SK-N-SH treated with all-trans-retinoic acid at 6 μM for 48 hours (cell line): ENCODE measurements around the gene KIFC1.

ENCODE experiments used
- ARNTL ChIP-seq: fragments of 450-650 bp; formaldehyde crosslinking; IDR thresholded peaks from 2 replicates; pipeline ENCODE4 v1.5.0; 2020; ENCODE audit warnings: low read depth, mild to moderate bottlenecking, moderate library complexity, borderline replicate concordance
- CSDC2 ChIP-seq: fragments of 250-450 bp; sonication (Bioruptor Pico); IDR thresholded peaks from 2 replicates; pipeline ENCODE4 v1.5.0; 2020; ENCODE audit warnings: mild to moderate bottlenecking, moderate library complexity
- ESRRG ChIP-seq: fragments of 250-450 bp; sonication (Bioruptor Pico); IDR thresholded peaks from 2 replicates; pipeline ENCODE4 v1.6.1; 2021; ENCODE audit warnings: mild to moderate bottlenecking
- ISL1 ChIP-seq: fragments of 250-450 bp; sonication (Bioruptor Pico); IDR thresholded peaks from 2 replicates; pipeline ENCODE4 v2.1.2; 2022; ENCODE audit warnings: mild to moderate bottlenecking, moderate library complexity
- TCF4 ChIP-seq: fragments of 250-450 bp; sonication (Bioruptor Pico); IDR thresholded peaks from 2 replicates; pipeline ENCODE4 v1.8.0; 2021; ENCODE audit warnings: mild to moderate bottlenecking, moderate library complexity, borderline replicate concordance
- TSHZ2 ChIP-seq: fragments of 250-450 bp; sonication (Bioruptor Pico); IDR thresholded peaks from 2 replicates; pipeline ENCODE4 v1.5.0; 2020; ENCODE audit warnings: mild to moderate bottlenecking, moderate library complexity
- ZC3H10 ChIP-seq: fragments of 250-450 bp; sonication (Bioruptor Pico); IDR thresholded peaks from 2 replicates; pipeline ENCODE4 v1.5.1; 2021; ENCODE audit warnings: mild to moderate bottlenecking, moderate library complexity
- ZFP3 ChIP-seq: fragments of 250-450 bp; sonication (Bioruptor Pico); IDR thresholded peaks from 2 replicates; pipeline ENCODE4 v1.5.0; 2020; ENCODE audit warnings: mild to moderate bottlenecking, moderate library complexity
- ZFP30 ChIP-seq: fragments of 450-650 bp; formaldehyde crosslinking; IDR thresholded peaks from 2 replicates; pipeline ENCODE4 v1.5.0; 2022; ENCODE audit warnings: mild to moderate bottlenecking, moderate library complexity
- ZNF8 ChIP-seq: fragments of 450-650 bp; formaldehyde crosslinking; IDR thresholded peaks from 2 replicates; pipeline ENCODE4 v1.5.0; 2020; ENCODE audit warnings: mild to moderate bottlenecking, moderate library complexity
- TF ChIP-seq, protein P1 (sequence below): fragments of 250-450 bp; sonication (Bioruptor Pico); IDR thresholded peaks from 2 replicates; pipeline ENCODE4 v1.5.1; 2021; ENCODE audit warnings: mild to moderate bottlenecking, moderate library complexity
- TF ChIP-seq, protein P2 (sequence below): fragments of 250-450 bp; sonication (Bioruptor Pico); IDR thresholded peaks from 2 replicates; pipeline ENCODE4 v1.8.0; 2021; ENCODE audit warnings: low read depth, mild to moderate bottlenecking, moderate library complexity, borderline replicate concordance
- TF ChIP-seq, protein P3 (sequence below): fragments of 250-450 bp; sonication (Bioruptor Pico); IDR thresholded peaks from 2 replicates; pipeline ENCODE4 v1.8.0; 2020; ENCODE audit warnings: mild to moderate bottlenecking, moderate library complexity, borderline replicate concordance

DNA sequence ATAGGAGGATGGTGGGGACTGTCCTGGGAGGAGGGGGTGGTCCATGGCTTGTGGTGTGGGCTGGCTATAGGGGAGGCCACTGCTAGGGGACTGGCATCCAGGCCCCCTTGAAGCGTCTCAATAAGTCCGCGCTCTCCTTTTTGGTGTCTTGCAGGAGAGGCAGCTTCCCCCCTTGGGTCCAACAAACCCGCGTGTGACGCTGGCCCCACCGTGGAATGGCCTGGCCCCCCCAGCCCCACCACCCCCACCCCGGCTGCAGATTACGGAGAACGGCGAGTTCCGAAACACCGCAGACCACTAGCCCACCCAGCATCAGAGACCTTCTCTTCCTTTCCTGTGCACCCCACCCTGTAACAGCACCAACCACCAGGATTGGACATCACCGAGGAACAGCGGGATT is 60.0 kb downstream of the KIFC1 start:
- TF ChIP-seq ARNTL (CRISPR knock-in tag): no peak
- no peak for TF ChIP-seq CSDC2 (CRISPR knock-in tag)
- TF ChIP-seq, protein P1, sequence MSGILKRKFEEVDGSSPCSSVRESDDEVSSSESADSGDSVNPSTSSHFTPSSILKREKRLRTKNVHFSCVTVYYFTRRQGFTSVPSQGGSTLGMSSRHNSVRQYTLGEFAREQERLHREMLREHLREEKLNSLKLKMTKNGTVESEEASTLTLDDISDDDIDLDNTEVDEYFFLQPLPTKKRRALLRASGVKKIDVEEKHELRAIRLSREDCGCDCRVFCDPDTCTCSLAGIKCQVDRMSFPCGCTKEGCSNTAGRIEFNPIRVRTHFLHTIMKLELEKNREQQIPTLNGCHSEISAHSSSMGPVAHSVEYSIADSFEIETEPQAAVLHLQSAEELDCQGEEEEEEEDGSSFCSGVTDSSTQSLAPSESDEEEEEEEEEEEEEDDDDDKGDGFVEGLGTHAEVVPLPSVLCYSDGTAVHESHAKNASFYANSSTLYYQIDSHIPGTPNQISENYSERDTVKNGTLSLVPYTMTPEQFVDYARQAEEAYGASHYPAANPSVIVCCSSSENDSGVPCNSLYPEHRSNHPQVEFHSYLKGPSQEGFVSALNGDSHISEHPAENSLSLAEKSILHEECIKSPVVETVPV (CRISPR knock-in tag): no peak
- TF ChIP-seq TCF4: no peak
- no peak for TF ChIP-seq ESRRG (CRISPR knock-in tag)
- TF ChIP-seq ZC3H10 (CRISPR knock-in tag): no peak
- TF ChIP-seq ZFP30 (CRISPR knock-in tag): no peak
- TF ChIP-seq, protein P2, sequence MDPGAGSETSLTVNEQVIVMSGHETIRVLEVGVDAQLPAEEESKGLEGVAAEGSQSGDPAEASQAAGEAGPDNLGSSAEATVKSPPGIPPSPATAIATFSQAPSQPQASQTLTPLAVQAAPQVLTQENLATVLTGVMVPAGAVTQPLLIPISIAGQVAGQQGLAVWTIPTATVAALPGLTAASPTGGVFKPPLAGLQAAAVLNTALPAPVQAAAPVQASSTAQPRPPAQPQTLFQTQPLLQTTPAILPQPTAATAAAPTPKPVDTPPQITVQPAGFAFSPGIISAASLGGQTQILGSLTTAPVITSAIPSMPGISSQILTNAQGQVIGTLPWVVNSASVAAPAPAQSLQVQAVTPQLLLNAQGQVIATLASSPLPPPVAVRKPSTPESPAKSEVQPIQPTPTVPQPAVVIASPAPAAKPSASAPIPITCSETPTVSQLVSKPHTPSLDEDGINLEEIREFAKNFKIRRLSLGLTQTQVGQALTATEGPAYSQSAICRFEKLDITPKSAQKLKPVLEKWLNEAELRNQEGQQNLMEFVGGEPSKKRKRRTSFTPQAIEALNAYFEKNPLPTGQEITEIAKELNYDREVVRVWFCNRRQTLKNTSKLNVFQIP (CRISPR knock-in tag): no peak
- TF ChIP-seq TSHZ2 (CRISPR knock-in tag): no peak
- TF ChIP-seq ZNF8: no peak
- TF ChIP-seq, protein P3, sequence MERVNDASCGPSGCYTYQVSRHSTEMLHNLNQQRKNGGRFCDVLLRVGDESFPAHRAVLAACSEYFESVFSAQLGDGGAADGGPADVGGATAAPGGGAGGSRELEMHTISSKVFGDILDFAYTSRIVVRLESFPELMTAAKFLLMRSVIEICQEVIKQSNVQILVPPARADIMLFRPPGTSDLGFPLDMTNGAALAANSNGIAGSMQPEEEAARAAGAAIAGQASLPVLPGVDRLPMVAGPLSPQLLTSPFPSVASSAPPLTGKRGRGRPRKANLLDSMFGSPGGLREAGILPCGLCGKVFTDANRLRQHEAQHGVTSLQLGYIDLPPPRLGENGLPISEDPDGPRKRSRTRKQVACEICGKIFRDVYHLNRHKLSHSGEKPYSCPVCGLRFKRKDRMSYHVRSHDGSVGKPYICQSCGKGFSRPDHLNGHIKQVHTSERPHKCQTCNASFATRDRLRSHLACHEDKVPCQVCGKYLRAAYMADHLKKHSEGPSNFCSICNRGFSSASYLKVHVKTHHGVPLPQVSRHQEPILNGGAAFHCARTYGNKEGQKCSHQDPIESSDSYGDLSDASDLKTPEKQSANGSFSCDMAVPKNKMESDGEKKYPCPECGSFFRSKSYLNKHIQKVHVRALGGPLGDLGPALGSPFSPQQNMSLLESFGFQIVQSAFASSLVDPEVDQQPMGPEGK (CRISPR knock-in tag): no peak
- TF ChIP-seq ZFP3 (CRISPR knock-in tag): no peak
- TF ChIP-seq ISL1: no peak
